Dermis microvascular lymphatic vessel endothelial cell (primary cell): ENCODE measurements around the gene BNIP3. TPM values are rescaled to one million over a fixed set of nuclear protein-coding genes. Genes with fewer than 3 reads are reported as not detected.
A peak's percentile ranks its signal among the peaks of the same experiment; 100 is the strongest.

Source experiments
- DNase-seq, 2 donors: peaks; one replicate each; pipeline versions ENCODE4 v3.0.0 to v3.0.0-alpha.2; 2010; ENCODE audit warnings: low read depth in 2 of 2
- total RNA-seq: library from RNA; depleted of rRNA; stranded (reverse); fragments of >200 nt; gene quantifications from 2 replicates; pipeline ENCODE4 v1.2.1, GENCODE V29; 2014

Gene BNIP3
- total RNA-seq, 1 donor from 2014 or later: 25.3 TPM

GRCh38 chr10:131978851-131979250, 2.9 kb downstream of the BNIP3 start:
- DNase-seq: no peak

GRCh38 chr10:131978366-131978765, 3.4 kb downstream of the BNIP3 start:
- DNase-seq: no peak

DNA sequence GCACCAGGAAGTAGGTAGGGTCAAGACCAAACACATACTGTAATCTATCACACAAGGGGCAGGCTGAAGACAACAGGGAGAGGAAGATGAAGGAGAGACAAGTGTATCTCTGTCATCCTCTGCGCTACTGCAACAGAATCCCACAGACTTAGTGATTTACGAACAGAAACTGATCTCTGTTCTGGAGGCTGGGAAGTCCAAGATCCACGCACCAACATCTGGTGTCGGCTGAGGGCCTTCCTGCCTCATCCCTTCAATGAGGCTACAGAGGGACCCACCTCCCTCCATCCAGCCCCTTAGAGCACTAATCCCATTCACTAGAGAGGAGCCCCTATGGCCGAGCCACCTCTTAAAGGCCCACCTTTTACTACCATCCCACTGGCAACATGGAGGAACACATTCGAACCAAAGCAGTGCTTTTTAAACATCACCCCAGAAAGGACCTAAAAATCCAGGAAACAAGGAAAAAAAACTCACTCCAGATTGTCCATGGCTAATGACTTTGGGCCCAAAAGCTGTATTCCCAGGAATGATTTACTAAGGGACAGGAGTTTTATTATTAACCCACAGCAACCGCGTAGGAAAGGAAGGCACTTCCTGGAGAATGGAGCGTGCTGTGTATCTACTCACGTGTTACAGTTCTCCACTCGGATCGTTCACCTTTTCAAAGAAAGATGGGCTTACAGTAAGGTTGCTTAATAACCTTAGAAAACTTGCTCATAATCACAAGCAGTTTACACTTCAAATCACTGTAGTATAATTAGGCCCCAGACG, 4.2 kb downstream of the BNIP3 start:
- DNase-seq: no peak

- DNase-seq: no peak
These were observed 5.9 kb downstream of the BNIP3 start for GRCh38 chr10:131975796-131976195.

DNA sequence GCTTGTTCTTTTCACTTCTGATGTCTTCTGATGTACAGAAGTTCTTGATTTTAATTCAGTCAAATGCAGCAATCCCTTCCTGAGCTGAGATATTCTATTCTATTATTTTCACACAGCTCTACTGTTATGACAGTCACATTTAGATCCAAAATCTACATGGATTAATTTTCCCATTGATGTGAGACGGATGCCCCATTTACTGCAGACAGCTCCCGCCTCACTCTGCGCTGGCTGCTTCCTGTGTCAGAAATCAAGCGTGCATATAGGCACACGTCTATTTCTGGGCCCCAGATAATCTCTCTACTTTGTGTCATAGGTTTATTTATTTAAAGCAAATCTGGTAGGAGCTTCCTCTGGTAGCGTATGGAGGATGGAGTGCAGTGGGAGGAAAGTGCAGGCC, 6.7 kb downstream of the BNIP3 start:
- no peak for DNase-seq

DNA sequence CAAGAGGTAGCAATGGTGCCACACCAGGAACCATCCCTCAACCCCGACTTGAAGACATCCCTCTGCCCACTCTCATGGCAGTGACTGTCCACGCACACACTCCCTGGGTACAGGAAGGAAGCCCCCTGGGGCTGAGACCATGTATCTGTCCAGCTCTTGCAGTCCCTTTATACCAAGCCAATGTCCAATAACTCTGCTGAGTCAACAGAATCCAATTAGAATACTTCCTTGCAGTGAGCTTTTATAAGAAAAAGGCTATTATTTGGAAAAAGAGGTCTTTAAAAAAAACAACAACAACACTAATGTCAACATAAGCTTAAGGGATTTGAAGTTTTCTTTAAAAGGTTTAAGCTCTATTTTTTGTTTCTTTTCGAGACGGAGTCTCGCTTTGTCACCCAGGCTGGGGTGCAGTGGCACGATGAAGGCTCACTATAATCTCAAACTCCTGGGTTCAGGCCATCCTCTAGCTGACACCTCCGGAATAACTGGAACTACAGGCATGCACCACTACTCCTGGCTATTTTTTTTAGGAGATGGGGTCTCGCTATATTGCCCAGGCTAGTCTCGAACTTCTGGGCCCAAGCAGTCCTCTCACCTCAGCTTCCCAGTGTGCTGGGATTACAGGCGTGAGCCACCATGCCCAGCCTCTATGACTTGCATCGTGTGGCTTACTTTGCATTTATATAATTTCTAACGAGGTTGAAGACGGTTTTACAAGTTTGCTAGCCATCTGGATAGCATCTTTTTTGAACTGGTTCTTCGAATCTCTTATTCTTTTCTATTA, 7.5 kb downstream of the BNIP3 start:
- no peak for DNase-seq

DNA sequence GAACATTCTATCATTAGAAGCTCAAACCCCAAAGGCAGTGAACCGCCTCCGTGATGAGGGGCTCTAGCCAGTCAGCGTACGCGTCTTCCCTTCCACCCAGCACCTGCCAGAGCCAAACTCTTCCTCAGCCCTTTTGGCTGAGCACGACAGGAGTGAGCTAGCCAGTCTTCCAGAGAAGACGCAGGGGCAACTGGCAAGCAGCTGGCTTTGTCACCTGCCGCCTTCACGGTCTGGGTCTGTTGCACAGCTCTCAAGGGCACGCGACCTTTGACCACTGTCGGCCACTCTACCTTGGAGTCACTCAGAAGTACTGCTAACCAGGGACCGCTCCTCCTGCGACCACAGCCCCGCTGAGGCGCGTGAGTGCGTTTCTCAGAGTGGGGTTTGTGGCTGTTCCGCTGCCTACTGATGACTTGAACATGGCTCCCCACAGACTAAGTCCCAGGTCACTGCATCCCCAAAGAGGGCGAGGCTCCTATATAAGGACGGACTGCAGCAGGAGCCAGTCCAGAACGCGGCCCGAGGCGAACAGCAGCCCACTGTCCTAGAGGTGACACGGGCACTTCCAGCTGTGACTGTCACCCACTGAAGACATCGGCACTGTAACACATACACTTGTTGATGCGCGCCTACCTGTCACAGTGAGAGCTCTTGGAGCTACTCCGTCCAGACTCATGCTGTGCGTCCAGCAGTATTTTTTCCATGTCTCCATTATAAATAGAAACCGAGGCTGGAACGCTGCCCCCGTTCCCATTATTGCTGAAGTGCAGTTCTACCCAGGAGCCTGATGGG, 8.4 kb downstream of the BNIP3 start:
- DNase-seq: no peak

- peak; percentile 69 to 74 for DNase-seq
These were observed 9.2 kb downstream of the BNIP3 start for GRCh38 chr10:131972474-131973071.

GRCh38 chr10:131971591-131971990, 10.1 kb downstream of the BNIP3 start:
- no peak for DNase-seq

GRCh38 chr10:131970946-131971345, 10.8 kb downstream of the BNIP3 start:
- DNase-seq: no peak

DNA sequence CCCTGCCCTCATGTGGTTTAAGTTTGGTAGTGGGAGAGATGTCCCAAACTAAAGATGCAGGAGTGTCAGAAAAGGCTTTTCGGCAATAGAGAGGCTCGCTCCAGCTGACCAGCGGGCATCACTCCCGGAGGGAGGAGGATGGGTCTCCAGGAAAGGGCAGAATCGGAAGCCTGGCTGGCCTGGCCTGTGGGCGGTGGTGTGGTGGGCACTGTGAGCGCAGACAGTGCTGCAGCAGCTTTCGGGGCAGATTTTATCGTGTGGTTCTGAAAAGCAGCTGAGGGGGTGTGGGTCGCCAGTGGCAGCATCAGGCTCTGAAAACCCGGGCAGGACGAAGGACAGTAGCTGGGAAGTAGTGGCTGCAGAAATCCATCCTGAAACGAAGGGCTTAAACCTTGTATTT, 12.8 kb downstream of the BNIP3 start:
- no peak for DNase-seq

DNA sequence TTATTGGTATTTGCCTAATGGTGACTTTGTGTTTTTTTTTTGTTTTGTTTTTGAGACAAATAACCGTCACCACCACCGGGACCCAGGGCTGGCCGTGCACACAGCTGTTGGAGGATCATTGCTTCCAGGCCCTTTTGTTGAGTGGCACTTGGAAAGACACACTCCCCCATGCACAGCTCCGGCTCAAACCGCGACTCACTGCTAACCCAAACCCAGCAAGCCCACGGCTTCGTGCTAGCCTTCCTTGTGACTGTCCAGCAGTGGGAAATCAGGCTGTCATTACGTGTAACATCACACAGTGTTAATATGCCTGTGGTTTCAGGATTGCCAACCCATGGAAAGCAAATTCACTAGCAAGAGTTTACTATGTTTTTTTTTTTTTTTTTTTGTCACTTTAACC, 17.4 kb downstream of the BNIP3 start:
- DNase-seq: no peak

- DNase-seq: no peak
These were observed 17.9 kb downstream of the BNIP3 start for GRCh38 chr10:131963811-131964210.

DNA sequence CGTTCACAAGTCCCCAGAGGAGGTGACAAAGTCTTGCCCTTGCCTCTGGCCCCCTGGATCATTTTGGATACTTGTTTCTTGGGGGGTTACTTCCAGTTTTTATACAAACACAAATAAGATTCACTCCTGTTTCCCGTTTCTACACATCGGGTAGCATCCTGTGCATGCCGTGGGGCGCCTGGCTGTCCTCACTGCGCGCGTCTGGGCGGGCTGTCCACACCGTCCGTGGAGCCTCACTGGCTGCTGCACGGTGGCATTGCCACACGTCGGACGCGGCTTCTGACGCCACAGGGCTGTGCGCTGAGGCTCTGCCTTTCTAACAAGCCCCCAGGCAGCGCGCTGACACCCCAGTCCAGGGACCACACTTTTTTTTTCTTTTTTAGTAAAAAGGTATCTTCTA, 18.4 kb downstream of the BNIP3 start:
- DNase-seq: no peak

- no peak for DNase-seq
These were observed 19.7 kb downstream of the BNIP3 start for GRCh38 chr10:131961777-131962662.

DNA sequence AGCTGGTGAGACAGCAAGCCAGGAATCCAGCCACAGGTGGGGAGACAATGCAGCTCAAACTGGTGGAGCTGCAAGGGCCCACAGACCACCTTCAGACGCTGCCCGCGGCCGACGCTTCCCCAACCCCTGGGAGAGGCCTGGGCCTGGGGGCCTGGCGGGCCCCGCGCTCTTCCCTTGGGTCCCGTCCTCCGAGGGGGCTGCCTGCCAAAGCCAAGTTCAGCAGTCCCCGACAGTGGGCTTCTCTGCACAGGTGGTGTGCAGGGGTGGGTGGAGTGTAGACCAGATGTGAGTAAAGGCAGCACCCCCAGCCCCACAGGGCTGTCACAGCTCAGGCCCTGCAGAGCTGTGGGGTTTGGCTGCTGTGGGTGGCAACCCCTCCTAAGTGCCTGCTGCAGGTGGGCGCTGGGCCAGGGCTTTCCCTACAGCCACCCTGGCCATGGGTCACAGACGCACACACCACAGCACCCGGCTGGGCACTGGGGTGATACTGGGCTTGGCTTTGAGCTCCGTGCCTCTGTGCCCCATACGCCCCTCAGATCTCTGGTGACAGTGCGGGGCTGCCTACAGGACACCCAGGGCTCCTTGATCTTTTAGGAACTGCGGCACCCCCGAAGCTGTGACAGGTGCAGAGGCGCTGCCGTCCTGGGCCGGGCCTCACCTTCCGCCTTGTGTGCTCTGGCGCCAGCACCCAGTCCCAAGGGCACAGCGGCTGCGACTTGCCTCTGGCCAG, 20.5 kb downstream of the BNIP3 start:
- no peak for DNase-seq

DNA sequence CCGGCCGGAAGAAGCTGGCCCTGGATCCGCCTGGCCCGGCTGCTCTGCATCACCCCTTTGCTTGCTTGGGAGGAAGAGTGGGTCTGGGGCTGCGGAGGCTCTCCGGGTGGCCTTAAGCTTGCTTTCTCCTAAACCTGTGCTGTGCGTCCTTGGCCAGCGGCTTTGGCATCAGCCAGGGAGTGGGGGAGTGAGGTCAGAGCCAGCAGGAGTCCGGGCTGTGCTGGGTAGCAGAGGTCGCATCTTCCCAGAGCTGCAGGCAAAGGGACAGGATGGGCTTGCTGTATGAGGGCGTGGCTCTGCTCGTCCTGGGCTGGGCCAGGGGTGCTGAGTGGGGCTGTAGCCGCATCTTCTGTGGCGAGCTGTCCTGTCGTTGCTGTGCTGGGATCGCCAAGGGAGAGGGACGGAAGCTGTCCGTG, 21.1 kb downstream of the BNIP3 start:
- DNase-seq: no peak

GRCh38 chr10:131959841-131960240, 21.9 kb downstream of the BNIP3 start:
- DNase-seq: no peak

DNA sequence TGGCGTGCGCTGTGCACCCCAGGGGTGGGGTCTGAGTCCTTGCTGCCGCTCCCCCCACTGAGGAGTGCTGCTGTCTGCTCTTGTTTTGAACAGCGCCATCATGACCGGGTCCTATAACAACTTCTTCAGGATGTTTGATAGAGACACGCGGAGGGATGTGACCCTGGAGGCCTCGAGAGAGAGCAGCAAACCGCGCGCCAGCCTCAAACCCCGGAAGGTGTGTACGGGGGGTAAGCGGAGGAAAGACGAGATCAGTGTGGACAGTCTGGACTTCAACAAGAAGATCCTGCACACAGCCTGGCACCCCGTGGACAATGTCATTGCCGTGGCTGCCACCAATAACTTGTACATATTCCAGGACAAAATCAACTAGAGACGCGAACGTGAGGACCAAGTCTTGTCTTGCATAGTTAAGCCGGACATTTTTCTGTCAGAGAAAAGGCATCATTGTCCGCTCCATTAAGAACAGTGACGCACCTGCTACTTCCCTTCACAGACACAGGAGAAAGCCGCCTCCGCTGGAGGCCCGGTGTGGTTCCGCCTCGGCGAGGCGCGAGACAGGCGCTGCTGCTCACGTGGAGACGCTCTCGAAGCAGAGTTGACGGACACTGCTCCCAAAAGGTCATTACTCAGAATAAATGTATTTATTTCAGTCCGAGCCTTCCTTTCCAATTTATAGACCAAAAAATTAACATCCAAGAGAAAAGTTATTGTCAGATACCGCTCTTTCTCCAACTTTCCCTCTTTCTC, 26.0 kb downstream of the BNIP3 start:
- no peak for DNase-seq
